Measurements from ENCODE around the gene SP3. TPM values are rescaled to one million over a fixed set of nuclear protein-coding genes. Genes with fewer than 3 reads are reported as not detected.

Gene SP3
- total and polyA plus RNA-seq, 2 experiments from 2014 or later: 24.1 to 110 TPM

- H3K79me2 ChIP-seq (replicated peaks; ENCODE audit: insufficient read depth): peaks cover 100% of the 10 kb centered on the region
- Mint-ChIP-seq H3K9me3 (peaks cover 4% of the 10 kb centered on the region; the same call in 2 of the 3 replicates), H3K36me3 (ENCODE audit: low read depth) (peaks cover 60% of the 10 kb centered on the region), H3K4me3 (no peak overlapping the region), H3K27ac (no peak overlapping the region; the same call in 1 of the 2 replicates), H3K27me3 (ENCODE audit: insufficient read depth, low read depth, poor library complexity) (no peaks in the 10 kb centered on the region), H3K4me1 (peaks cover 24% of the 10 kb centered on the region)
- H3K36me3 ChIP-seq (ENCODE audit: insufficient read depth): peaks cover 31% of the 10 kb centered on the region
- peaks cover 53% of the 10 kb centered on the region for H4K20me1 ChIP-seq (replicated peaks; ENCODE audit: insufficient read depth)
- no peak overlapping the region for H3K4me2 ChIP-seq
- no peaks in the 10 kb centered on the region for H3F3A ChIP-seq (replicated peaks; ENCODE audit: low read depth)
- no peak for DNase-seq (ENCODE audit: low spot score)
- no peaks in the 10 kb centered on the region for H3K27me3 ChIP-seq (ENCODE audit: insufficient read depth)
- no peak overlapping the region for H3K4me3 ChIP-seq
- H3K27ac ChIP-seq (ENCODE audit: low read depth): no peak overlapping the region
- TF ChIP-seq ETS1 (IDR thresholded peaks at IDR 0.05): no peak
- no peak for TF ChIP-seq EZH2 (IDR thresholded peaks at IDR 0.05; ENCODE audit: low read depth, unreplicated experiment)
- no peak for TF ChIP-seq NANOG (IDR thresholded peaks at IDR 0.05; ENCODE audit: borderline replicate concordance)
- no peak for TF ChIP-seq CTCF (conservative IDR thresholded peaks at IDR 0.05; ENCODE audit: low read depth in 2 of 2)
- TF ChIP-seq CREB1 (CRISPR knock-in tag; IDR thresholded peaks at IDR 0.05; ENCODE audit: low read depth): no peak
- TF ChIP-seq EZH2phosphoT487 (IDR thresholded peaks at IDR 0.05; ENCODE audit: unreplicated experiment): no peak
- TF ChIP-seq ZNF114 (CRISPR knock-in tag; IDR thresholded peaks at IDR 0.05): no peak
- TF ChIP-seq POLR2AphosphoS5 (IDR thresholded peaks at IDR 0.05; ENCODE audit: low read depth): no peak
- no peak for TF ChIP-seq ZNF331 (CRISPR knock-in tag; IDR thresholded peaks at IDR 0.05; ENCODE audit: low read depth)
- no peak for ATAC-seq
- no peaks in the 10 kb centered on the region for H3K9me2 ChIP-seq (ENCODE audit: insufficient read depth)
- no peak overlapping the region for H2AFZ ChIP-seq
- peaks cover 10% of the 10 kb centered on the region; the same call in 1 of the 2 replicates for H3K4me1 ChIP-seq (ENCODE audit: insufficient read depth)
Observed at GRCh38 chr2:173957517-173957916, 7.7 kb downstream of the SP3 start.

- Histone ChIP-seq H3K27ac (ENCODE audit: low read depth) (no peak overlapping the region), H3K36me3 (ENCODE audit: insufficient read depth) (peaks cover 29% of the 10 kb centered on the region), H4K20me1 (replicated peaks; ENCODE audit: insufficient read depth) (peaks cover 57% of the 10 kb centered on the region), H3F3A (replicated peaks; ENCODE audit: low read depth) (no peaks in the 10 kb centered on the region), H3K4me1 (ENCODE audit: insufficient read depth) (no peaks in the 10 kb centered on the region; the same call in 1 of the 2 replicates), H3K9me2 (ENCODE audit: insufficient read depth) (no peaks in the 10 kb centered on the region), H2AFZ (no peak overlapping the region), H3K27me3 (ENCODE audit: insufficient read depth) (no peaks in the 10 kb centered on the region), H3K79me2 (replicated peaks; ENCODE audit: insufficient read depth) (peaks cover 100% of the 10 kb centered on the region), H3K4me3 (no peak overlapping the region), H3K4me2 (no peak overlapping the region)
- DNase-seq (ENCODE audit: low spot score) (no peak), ATAC-seq (no peak)
- Mint-ChIP-seq H3K27ac (no peak overlapping the region), H3K36me3 (ENCODE audit: low read depth) (peaks cover 57% of the 10 kb centered on the region), H3K27me3 (ENCODE audit: insufficient read depth, low read depth, poor library complexity) (no peaks in the 10 kb centered on the region), H3K4me3 (no peak overlapping the region), H3K9me3 (peaks cover 4% of the 10 kb centered on the region; the same call in 2 of the 3 replicates), H3K4me1 (peaks cover 23% of the 10 kb centered on the region)
- TF ChIP-seq POLR2AphosphoS5 (IDR thresholded peaks at IDR 0.05; ENCODE audit: low read depth): no peak
- no peak for TF ChIP-seq ZNF462 (CRISPR knock-in tag; IDR thresholded peaks at IDR 0.05)
- no peak for TF ChIP-seq ZNF114 (CRISPR knock-in tag; IDR thresholded peaks at IDR 0.05)
- TF ChIP-seq NANOG (IDR thresholded peaks at IDR 0.05; ENCODE audit: borderline replicate concordance): no peak
Observed at GRCh38 chr2:173956454-173956853, 8.7 kb downstream of the SP3 start.

All from GM23338 (cell line).